Head of caudate nucleus (tissue), 42 donors: Measurements from ENCODE around the gene S100B.

Source experiments
- DNase-seq, 42 donors: peaks; one replicate each; pipeline versions ENCODE4 v3.0.0 to v3.0.0-alpha.2; 2020 to 2021; ENCODE audit warnings: mixed read lengths in 7 of 42
- intact Hi-C: fragments of 100-400 bp; cut with DNase I; formaldehyde crosslinking; loops from one replicate; pipeline ENCODE4 v1.15.0; 2022

S100B gene

DNA sequence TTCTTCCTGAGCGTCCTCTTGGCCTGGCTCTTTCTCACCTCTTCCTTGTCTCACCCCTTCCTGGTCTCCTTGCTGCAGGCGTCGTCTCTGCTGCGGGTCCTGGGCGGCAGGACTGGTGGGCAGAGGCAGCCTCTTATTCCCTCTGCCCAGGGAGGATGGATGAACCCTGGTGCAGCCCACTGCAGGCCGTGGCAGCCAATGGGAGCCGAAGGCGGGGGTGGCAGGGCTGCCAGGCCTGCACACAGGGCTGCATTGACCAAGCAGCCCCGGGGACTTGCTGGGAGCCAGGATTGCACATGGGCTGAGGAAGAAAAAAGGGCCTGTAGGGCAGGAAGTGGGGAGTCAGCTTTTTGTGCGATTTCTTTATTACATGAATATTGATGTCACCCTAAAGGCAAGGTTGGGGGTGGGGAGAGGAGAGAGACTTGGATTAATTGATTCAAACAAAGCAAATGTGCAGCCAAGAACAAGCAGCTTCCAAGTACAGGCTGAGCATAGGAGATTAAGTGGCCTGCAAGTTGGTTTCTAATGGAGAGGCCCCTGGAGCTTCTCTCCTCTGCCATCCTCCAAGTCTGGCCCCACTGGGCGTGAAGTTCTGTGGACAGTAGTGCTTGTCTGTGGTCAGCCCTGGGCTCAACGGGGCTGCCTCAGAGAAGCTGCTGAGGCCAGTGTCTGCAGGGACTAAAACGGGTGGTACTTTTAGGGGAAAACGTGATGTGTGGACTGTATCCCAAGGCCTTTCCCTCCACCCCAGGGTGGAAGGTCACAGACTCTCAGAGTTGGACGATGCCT is at the start of gene S100B:
TSS of gene S100B (minus strand) at position 108 of the 792 bp plus-strand sequence. CDS start 2,667 bp downstream, outside the sequence.
- intact Hi-C loops, result loop anchor here (1.0 kb wide), 1 partner anchor 30 kb away; the partner anchor contains the start of gene PRMT2
- peak; percentile 78 to 97 (median 92) for DNase-seq

DNA sequence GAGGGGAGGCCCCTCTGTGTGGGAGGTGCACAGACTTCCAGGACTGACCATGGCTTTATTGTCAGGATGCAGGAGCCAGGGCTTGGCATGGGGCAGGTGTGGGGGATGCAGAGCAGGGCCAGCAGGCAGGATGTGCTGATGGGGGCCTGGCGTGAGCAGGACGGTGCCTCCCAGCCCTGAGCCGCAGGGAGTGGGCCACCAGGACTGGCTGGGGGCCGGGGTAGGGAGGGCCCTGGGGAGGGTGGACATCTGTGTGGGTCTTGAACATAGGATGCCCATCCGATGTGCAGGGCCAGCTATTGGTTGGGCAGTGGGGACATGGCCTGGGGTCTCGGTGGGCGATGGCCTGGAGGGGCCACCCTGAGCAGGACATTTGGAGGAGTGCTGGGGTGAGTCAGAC is 46.2 kb upstream of the S100B start:
- intact Hi-C loops, result no loop called here

DNA sequence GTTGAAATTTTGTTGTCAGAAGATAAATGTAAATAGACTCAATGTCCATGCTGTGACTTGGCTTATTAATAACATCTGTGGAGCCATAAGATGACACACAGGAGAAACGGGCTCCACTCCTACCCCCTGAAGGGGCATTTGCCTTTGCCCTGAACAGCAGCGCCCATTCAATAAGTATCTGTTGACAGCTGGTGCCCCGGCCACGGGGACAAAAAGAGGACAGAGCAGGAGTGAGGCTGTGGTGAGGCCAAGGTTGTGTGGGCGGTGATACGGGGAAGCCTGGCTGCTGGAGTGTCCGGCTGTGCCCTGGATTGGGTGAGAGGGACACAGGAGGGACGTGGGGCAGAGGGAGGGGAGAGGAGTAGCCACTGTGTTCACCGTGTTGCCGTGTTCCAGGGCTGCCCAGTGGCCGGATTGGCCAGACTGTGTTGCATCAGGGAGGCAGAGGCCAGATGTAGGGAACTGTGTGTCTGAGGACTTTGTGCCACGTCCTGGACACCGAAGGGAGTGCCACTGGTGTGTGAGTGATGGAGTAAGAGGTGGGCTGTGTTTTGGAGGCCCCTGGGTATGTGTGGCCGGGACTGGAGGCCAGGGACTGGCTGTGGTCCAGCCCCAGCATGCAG is 45.7 kb upstream of the S100B start:
- no peak for DNase-seq
- intact Hi-C loops, result no loop called here

More for the DNA sequence above, 46.2 kb upstream of the S100B start:
- no peak for DNase-seq

DNA sequence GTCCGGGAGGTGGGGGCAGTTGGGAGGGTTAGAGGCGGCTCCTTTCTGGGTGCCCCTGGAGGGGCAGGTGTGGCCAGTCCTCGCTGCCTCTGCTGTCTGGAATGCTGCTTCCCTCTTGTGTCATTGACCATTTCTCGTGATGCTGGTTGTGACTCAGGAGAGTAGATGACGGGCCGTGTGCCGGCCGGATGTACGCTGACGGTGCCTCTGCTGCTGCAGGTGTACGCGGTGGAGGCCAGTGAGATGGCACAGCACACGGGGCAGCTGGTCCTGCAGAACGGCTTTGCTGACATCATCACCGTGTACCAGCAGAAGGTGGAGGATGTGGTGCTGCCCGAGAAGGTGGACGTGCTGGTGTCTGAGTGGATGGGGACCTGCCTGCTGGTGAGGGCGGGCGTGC is 44.5 kb upstream of the S100B start:
- intact Hi-C loops, result no loop called here
- DNase-seq, result no peak

DNA sequence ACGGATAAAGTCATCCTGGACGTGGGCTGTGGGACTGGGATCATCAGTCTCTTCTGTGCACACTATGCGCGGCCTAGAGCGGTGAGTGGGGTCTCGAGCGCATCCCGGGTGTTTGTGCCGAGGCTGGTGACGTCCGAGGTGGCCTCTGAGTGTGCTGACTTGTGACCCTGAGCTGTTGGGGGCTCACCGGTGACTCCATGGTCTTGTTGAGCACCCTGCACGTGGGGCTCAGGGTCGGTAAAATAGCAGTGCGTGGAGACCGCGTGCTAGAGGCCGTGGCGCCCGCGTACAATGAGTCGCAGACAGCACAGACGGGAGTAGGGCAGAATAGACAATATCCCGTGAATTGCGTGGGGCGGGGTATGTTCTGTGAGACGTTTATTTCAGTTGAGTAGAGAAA is 43.7 kb upstream of the S100B start:
- no peak for DNase-seq
- intact Hi-C loops, result no loop called here

DNA sequence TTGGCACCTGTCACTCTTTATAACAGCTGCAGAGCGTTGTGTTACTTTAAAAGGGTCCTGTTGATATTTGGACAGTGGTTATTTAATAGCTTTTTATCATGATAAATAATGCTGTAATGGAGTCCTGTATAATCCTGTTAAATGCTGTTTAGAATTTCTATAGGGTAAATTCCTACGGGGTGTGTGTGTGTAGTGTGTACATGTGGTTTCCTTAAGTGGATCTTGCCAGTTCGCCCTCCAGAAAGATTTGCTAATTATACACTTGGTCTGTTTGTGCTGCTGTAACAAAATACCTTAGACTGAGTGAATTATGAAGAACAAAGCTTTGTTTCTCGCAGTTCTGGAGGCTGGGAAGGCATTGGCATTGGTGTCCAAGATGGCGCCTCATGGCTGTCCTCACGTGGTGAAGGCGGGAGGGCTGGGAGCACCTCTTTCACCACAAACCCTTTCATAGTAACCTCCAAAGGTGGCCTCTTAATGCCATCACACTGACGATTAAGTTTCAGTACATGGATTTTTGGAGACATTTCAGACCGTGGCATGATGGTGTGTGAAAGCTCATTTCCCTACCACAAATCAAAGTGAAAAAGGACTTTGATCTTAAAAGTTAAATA is 41.8 kb upstream of the S100B start:
- DNase-seq, result peak in 1 of 42 donors; percentile 18
- intact Hi-C loops, result no loop called here

DNA sequence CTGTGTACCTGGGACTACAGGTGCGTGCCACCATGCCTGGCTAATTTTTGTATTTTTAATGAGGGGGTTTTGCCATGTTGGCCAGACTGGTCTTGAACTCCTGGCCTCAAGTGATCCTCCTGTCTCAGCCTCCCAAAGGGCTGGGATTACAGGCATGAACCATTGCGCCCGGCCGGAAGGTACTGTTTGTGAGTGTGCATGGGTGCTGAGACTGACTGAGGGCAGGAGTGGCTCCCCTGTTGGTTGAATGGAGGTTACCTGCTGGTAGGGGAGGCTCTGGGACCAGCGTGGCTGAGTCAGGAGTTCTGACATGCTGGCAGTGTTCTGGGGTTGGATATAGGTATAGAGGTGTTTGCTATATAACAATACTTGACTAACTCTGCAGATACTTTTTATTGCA is 41.0 kb upstream of the S100B start:
- peak in 1 of 42 donors; percentile 22 for DNase-seq
- intact Hi-C loops, result no loop called here

DNA sequence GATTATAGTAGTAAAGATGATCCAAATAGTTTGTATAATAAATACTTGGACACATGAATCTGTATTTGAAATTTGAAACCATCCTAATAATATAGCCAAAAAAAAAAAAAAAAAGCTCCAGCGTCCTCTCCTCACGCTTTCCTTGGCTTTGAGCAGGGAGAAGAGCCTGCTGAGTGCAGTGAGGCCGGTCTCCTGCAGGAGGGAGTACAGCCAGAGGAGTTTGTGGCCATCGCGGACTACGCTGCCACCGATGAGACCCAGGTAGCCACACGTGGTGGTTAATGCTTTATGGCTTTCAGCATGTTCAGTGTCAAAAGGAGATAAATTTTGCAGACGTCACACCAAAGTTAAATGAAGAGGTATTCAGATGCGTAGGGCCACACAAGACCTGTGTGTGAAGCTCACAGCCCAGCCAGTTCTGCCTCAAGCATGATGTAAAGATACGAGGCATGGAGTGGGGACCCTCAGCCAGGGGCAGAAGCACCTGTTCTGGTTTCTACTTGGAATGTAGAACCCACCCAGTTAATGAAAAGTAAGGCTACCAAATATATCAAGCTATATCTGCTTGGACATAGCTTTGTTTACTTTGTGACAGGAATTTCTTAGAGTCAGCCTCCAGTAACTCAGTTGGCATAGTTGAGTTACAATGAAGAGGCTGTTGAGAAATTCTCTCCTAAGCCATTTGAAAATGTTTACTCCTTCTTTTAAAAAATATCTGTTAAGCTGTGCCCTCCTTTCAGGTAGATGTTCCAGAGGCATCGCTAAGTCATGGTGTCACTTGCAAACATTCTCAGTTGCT is 38.7 kb upstream of the S100B start:
- intact Hi-C loops, result no loop called here
- peak in 1 of 42 donors; percentile 16 for DNase-seq

DNA sequence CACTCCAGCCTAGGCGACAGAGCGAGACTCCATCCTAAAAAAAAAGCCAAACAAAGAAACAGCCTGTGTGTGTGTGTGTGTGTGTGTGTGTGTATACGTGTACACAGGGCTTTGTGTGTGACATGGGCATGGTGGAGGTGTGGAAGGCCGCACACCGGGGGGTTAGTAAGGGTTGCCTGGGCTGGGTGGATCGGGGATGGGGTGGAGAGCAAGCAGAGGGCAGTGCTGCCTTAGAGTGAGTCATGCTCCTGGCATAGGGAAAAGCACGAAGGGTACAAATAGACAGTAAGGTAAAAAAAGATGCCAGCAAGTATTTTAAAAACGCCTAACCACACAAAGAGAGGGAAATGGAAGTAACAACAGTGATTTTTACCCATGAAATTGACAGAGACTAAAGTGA is 36.8 kb upstream of the S100B start:
- DNase-seq, result no peak
- intact Hi-C loops, result no loop called here

DNA sequence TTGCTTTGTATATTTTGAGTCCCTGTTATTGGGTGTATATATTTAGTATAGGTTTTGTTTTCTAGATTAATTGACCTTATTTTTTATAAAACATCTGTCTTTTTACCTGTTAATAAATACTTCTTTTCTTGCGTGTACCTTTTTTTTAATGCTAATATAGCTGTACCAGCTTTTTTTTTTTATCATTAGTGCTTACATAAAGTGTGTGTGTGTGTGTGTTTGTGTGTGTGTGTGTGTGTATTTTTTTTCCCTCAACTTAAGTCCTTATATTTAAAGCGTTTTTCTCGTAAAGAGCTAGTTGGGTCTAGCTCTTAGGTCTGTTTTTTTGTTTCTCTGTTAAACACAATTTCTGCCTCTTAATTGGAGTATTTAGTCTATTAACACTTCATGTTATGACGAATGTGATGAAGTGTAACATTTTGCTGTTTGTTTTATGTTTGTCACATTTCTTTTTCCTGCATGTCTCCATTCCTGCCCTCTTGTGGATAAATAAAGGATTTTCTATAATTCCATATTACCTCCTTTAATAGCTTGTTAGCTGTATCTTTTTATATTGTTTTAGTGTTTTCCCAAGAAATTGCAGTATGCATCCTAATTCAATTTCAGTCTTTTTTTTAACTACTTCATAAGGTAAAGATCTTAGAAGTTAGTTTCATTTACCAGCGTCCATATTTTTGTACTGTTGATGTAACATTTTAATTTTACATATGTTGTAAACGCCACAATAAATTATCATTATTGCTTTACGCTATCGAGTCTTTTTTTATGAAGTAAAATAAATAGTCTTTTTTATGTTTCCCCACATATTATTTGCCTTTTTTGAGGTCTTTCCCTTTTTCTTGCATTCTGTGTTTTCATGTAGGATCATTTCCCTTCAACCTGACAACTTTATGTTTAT is 34.9 kb upstream of the S100B start:
- DNase-seq, result no peak
- intact Hi-C loops, result no loop called here

DNA sequence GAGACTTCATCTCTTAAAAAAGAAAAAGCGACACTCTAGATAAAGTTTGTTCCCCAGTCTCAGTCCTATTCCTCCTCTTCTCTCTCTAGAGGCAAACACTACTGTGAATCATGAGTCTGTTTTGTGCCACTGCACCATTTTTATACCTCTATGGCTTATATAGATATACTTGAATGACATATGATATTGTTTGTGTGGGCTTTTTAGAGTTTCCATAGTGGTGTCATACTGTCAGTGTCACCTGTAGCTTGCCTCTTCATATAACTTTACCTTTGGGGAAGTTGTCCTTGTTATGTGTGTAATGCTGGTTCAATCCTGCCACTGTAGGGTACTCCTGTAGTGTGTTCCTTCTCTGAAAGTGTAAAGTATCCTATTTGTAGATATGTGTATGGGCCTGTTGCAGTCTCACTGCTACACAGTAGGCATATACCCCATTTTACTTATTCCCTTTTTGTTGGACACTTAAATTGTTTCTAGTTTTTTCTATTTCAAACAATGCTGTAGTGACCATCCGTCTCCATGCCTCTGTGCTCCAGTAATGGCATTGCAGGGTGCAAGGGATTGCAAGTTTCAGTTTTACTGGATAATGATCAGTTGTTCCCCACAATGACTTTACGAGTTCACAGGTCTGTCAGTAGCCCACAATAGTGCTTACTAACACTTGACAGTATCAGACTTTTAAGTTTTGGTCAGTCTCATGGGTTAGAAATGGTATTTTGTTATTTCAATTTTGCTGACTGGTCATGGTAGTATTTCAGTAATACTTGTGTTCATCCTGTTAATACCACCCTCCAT is 33.3 kb upstream of the S100B start:
- peak in 1 of 42 donors; percentile 35 for DNase-seq
- intact Hi-C loops, result no loop called here

DNA sequence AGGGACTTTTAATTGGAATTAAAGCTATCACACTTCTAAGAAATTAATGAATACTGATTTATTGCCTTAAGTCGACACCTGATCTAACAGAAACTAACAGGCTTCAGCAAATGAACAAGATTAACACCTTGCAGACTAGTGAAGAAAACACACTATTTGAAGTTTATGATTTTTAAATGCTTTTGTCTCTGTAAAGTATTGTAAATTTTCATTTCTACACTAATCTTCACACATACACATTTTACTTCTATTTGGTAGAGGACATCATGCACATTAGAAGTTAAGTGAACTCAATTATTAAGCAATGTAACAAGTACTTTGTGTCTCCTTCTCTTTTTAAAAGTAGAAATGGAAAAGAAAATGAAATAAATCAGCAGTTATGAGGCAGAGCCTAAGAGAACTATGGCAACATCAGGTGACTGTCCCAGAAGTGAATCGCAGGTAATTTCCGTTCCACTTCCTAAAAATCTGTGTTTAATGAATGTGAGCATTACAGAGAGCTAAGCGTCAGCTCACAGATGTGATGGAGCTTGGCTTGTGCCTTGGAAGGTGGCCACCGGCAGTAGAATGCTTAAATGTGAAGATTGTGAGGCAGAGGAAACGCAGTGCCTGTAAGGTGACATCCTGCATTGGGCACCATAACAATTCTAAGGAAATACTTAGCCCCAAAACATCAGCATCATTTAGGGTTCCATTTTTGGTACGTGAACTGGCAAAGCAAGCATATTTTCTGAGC is 31.8 kb upstream of the S100B start:
- DNase-seq, result peak in 1 of 42 donors; percentile 31
- intact Hi-C loops, result no loop called here

DNA sequence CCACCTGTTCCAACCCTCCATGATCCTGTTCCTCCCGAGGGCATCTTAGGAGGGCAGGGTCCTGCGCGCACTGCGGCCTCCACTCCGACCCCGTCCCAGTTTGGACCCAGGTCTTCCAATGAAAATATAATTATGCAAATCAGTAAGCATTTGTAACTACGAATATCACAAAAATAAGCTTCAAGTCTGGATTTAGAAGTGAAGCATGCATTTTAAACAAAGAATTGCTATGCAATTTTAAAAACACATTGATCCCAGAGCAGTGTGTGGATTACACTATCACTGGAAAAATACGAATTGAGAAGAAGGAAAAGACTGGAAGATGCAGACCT is 31.3 kb upstream of the S100B start:
- intact Hi-C loops, result no loop called here
- DNase-seq, result no peak

DNA sequence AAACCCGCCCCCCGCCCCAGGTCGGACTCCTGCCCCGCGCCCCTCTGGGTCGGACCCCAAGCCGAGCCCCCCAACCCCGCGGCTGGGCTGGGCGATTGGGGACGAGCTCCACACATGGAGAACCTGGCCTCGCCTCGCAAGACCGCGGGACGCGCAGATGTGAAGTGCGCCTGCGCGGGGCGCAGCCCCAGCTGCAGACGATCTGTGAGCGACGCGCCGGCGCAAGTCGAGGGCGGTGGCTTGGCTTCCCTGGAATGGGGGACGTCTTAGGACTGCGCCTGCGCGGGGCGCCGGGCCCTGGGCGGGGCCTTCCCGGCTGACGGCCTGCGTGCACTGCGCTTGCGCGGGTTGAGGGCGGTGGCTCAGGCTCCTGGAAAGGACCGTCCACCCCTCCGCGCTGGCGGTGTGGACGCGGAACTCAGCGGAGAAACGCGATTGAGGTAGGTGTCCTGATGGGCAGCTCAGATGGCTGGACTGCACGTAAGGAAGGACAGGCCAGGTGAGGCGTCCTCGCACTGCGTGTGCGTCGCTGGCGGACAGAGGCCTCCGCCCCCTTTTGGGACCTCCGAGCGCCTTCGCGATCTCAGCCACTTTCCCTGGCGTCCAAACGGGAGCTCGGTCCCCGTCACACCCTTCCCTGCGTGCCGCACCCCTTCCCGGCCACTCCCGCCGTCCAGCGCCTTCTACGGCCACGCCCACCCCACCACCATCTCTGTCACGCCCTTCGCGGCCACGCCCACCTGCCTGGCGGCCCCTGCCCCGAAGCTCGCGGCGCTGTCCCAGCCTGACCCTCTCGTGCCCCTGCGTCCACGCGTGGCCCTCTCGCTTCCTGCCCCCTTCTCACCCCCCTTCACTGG is 30.7 kb upstream of the S100B start, which contains the start of gene PRMT2:
TSS of gene PRMT2 (plus strand) at position 351 of the 857 bp plus-strand sequence. CDS start 1,278 bp downstream, outside the sequence.
- intact Hi-C loops, result loop anchor here (1.0 kb wide), 1 partner anchor 30 kb away; the partner anchor contains the start of gene S100B

DNA sequence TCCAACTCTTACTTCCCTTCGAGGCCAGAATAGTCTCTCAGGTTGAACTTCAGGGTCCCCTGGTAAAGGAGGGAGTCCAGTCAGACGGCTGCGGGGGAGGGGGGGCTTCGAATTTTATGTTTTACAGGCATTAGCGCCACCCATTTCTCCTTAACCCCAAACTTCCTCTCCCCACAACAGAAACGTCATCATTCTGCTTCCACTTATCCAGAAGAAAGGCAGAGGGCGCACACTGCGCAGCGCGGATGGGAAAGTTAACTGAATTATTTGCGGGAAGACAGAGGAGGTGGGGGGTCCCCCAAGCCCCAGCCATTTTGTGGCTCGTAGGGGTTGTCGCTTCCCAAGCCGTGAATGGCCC is 30.1 kb upstream of the S100B start:
- peak in 36 of 42 donors; percentile 68 to 91 (median 81) for DNase-seq
- intact Hi-C loops, result loop anchor here (1.0 kb wide), 1 partner anchor 30 kb away; the partner anchor contains the start of gene S100B

More for the DNA sequence above, 30.7 kb upstream of the S100B start, which contains the start of gene PRMT2:
- peak; percentile 87 to 99 (median 96) for DNase-seq

DNA sequence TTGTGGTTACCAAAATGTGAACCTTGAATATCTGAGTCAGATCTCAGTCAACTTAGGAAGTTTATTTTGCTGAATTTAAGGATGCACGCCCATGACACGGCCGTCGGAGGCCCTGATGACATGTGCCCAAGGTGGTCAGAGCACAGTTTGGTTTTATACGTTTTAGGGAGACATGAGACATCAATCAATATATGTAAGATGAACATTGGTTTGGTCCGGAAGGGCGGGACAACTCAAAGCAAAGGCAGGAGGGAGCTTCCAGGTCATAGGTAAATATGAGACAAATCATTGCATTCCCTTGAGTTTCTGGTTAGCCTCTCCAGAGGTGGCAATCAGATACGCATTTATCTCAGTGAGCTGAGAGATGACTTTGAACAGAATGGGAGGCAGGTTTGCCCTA is 29.5 kb upstream of the S100B start:
- no peak for DNase-seq
- intact Hi-C loops, result no loop called here
